PFSK-1 (cell line): ENCODE data around the gene AOAH.

Experiments
- REST ChIP-seq, 2 experiments: IDR thresholded peaks; 2 replicates each; pipeline versions ENCODE4 v1.6.1 to v1.8.0; 2011 to 2012; ENCODE audit warnings: low read depth in 2 of 2, low read length in 2 of 2, control low read depth in 1 of 2, inconsistent platforms in 1 of 2, mild to moderate bottlenecking in 1 of 2, moderate library complexity in 1 of 2; ENCODE audit not compliant: insufficient read depth in 1 of 2
- SIN3A ChIP-seq: IDR thresholded peaks from 2 replicates; pipeline ENCODE4 v1.6.1; 2012; ENCODE audit warnings: mild to moderate bottlenecking, low read length, moderate library complexity, borderline replicate concordance; ENCODE audit not compliant: insufficient read depth

GRCh38 chr7:36473454-36474282, 250.6 kb downstream of the AOAH start:
- TF ChIP-seq REST (IDR thresholded peaks at IDR 0.05; ENCODE audit: insufficient read depth in 1 of 2, low read depth in 2 of 2, low read length in 2 of 2) = no peak
- TF ChIP-seq SIN3A = no peak
